ENCODE data around the gene LOXHD1. TPM values are rescaled to one million over a fixed set of nuclear protein-coding genes. Genes with fewer than 3 reads are reported as not detected.
A peak's percentile ranks its signal among the peaks of the same experiment; 100 is the strongest.

Gene LOXHD1
- total and polyA plus RNA-seq, 2 of the 13 experiments (the other 11 are each of a cell fraction or from before 2014, with no cell fraction given): not detected

- no peaks in the 10 kb centered on the region for H3K79me2 ChIP-seq (ENCODE audit: insufficient read depth, low read length)
- no peak overlapping the region for H3K4me3 ChIP-seq (replicated peaks in 1 of 3; ENCODE audit: insufficient read depth in 1 of 3, low read depth in 2 of 3, low read length in 3 of 3)
- no peak overlapping the region for H3K4me2 ChIP-seq (ENCODE audit: low read depth, low read length)
- H3K36me3 ChIP-seq (replicated peaks in 1 of 2; ENCODE audit: control insufficient read depth in 1 of 2, insufficient read depth in 2 of 2, low read length in 2 of 2): no peaks in the 10 kb centered on the region
- CTCF ChIA-PET (ENCODE audit: low intra/inter-chr PET ratio, low total read pairs): no interaction called here
- FAIRE-seq: no peak
- in situ Hi-C loops (cut with HindIII; ENCODE audit: extremely low pct_ligation_motif_present, low pct_unique_long_range_greater_than_20kb): no loop called here
- no peak overlapping the region for H2AFZ ChIP-seq (ENCODE audit: low read length)
- no peaks in the 10 kb centered on the region for H3K9me3 ChIP-seq (ENCODE audit: low read length)
- no peaks in the 10 kb centered on the region for H3K4me1 ChIP-seq (ENCODE audit: insufficient read depth, low read length)
- H3K9ac ChIP-seq (ENCODE audit: insufficient read depth, low read depth, low read length): no peak overlapping the region
- 12% methylated on average over 8 of the region's 8 CpGs for WGBS (ENCODE audit: low lambda C conversion rate)
- DNase-seq (ENCODE audit: low spot score): no peak
- H4K20me1 ChIP-seq (ENCODE audit: insufficient read depth, low read length): no peaks in the 10 kb centered on the region
- no TSS peak for BruUV-seq (replicated peaks)
- POLR2A ChIA-PET: no interaction called here
- peak; percentile 61 for ATAC-seq
- intact Hi-C loops (cut with micrococcal nuclease; ENCODE audit: unreplicated experiment): no loop called here
- no peaks in the 10 kb centered on the region; a peak in 1 of 5 replicates for H3K27me3 ChIP-seq (ENCODE audit: control insufficient read depth in 1 of 2, insufficient read depth in 2 of 2, low read length in 2 of 2)
- TF ChIP-seq ISX (CRISPR knock-in tag; conservative IDR thresholded peaks at IDR 0.05): no peak
- no peak overlapping the region for H3K27ac ChIP-seq (ENCODE audit: extremely low read length, insufficient read depth, low read length)
These were observed 191.9 kb downstream of the LOXHD1 start for GRCh38 chr18:46464926-46465655.

GRCh38 chr18:46462523-46462922 lies 194.5 kb downstream of the LOXHD1 start:
- ChIA-PET POLR2A (no interaction called here), CTCF (ENCODE audit: low intra/inter-chr PET ratio, low total read pairs) (no interaction called here)
- no peak for FAIRE-seq
- H3K79me2 ChIP-seq (ENCODE audit: insufficient read depth, low read length): no peaks in the 10 kb centered on the region
- no peak overlapping the region for H2AFZ ChIP-seq (ENCODE audit: low read length)
- no peak overlapping the region for H3K4me2 ChIP-seq (ENCODE audit: low read depth, low read length)
- no peaks in the 10 kb centered on the region for H3K4me1 ChIP-seq (ENCODE audit: insufficient read depth, low read length)
- in situ Hi-C loops (cut with HindIII; ENCODE audit: extremely low pct_ligation_motif_present, low pct_unique_long_range_greater_than_20kb): no loop called here
- no peak overlapping the region for H3K27ac ChIP-seq (ENCODE audit: extremely low read length, insufficient read depth, low read length)
- intact Hi-C loops (cut with micrococcal nuclease; ENCODE audit: unreplicated experiment): no loop called here
- H3K4me3 ChIP-seq (replicated peaks in 1 of 3; ENCODE audit: insufficient read depth in 1 of 3, low read depth in 2 of 3, low read length in 3 of 3): no peak overlapping the region
- H3K9me3 ChIP-seq (ENCODE audit: low read length): no peaks in the 10 kb centered on the region
- ATAC-seq: no peak
- no peak overlapping the region for H3K9ac ChIP-seq (ENCODE audit: insufficient read depth, low read depth, low read length)
- DNase-seq (ENCODE audit: low spot score): no peak
- 0% methylated on average over 6 of the region's 7 CpGs for WGBS (ENCODE audit: low lambda C conversion rate)
- BruUV-seq (replicated peaks): no TSS peak
- H3K27me3 ChIP-seq (ENCODE audit: control insufficient read depth in 1 of 2, insufficient read depth in 2 of 2, low read length in 2 of 2): peaks cover 3 to 19% of the 10 kb centered on the region in 2 experiments; a peak in 3 of 5 replicates
- H4K20me1 ChIP-seq (ENCODE audit: insufficient read depth, low read length): no peaks in the 10 kb centered on the region
- no peaks in the 10 kb centered on the region for H3K36me3 ChIP-seq (replicated peaks in 1 of 2; ENCODE audit: control insufficient read depth in 1 of 2, insufficient read depth in 2 of 2, low read length in 2 of 2)
- TF ChIP-seq ZNF513 (CRISPR knock-in tag; conservative IDR thresholded peaks at IDR 0.05): no peak
- TF ChIP-seq GPBP1L1 (CRISPR knock-in tag; IDR thresholded peaks at IDR 0.05): no peak
- TF ChIP-seq FOXJ3 (CRISPR knock-in tag; IDR thresholded peaks at IDR 0.05; ENCODE audit: borderline replicate concordance): no peak
- no peak for TF ChIP-seq ZNF83 (CRISPR knock-in tag; IDR thresholded peaks at IDR 0.05; ENCODE audit: borderline replicate concordance)
- TF ChIP-seq RXRA (CRISPR knock-in tag; IDR thresholded peaks at IDR 0.05): no peak
- TF ChIP-seq NFE2L2 (IDR thresholded peaks at IDR 0.05; ENCODE audit: low read length): no peak
- TF ChIP-seq ARID3A (IDR thresholded peaks at IDR 0.05; ENCODE audit: low read depth, low read length): no peak
- no peak for TF ChIP-seq FOXM1 (CRISPR knock-in tag; IDR thresholded peaks at IDR 0.05)
- TF ChIP-seq ZNF629 (CRISPR knock-in tag; conservative IDR thresholded peaks at IDR 0.05): no peak
- no peak for TF ChIP-seq ZNF124 (CRISPR knock-in tag; IDR thresholded peaks at IDR 0.05)
- TF ChIP-seq RARG (CRISPR knock-in tag; IDR thresholded peaks at IDR 0.05; ENCODE audit: low read depth): no peak
- no peak for TF ChIP-seq CREM (IDR thresholded peaks at IDR 0.05)
- TF ChIP-seq CREM (CRISPR knock-in tag; IDR thresholded peaks at IDR 0.05): no peak
